ENCODE results near the gene ZNF423. TPM values are rescaled to one million over a fixed set of nuclear protein-coding genes. Genes with fewer than 3 reads are reported as not detected.

Gene ZNF423
- total RNA-seq, 2 donors from 2014 or later = 4.7 to 7.3 TPM

- intact Hi-C loops (cut with DNase I) = no loop called here
- H3K27ac ChIP-seq = no peak overlapping the region
- TF ChIP-seq, protein P1, sequence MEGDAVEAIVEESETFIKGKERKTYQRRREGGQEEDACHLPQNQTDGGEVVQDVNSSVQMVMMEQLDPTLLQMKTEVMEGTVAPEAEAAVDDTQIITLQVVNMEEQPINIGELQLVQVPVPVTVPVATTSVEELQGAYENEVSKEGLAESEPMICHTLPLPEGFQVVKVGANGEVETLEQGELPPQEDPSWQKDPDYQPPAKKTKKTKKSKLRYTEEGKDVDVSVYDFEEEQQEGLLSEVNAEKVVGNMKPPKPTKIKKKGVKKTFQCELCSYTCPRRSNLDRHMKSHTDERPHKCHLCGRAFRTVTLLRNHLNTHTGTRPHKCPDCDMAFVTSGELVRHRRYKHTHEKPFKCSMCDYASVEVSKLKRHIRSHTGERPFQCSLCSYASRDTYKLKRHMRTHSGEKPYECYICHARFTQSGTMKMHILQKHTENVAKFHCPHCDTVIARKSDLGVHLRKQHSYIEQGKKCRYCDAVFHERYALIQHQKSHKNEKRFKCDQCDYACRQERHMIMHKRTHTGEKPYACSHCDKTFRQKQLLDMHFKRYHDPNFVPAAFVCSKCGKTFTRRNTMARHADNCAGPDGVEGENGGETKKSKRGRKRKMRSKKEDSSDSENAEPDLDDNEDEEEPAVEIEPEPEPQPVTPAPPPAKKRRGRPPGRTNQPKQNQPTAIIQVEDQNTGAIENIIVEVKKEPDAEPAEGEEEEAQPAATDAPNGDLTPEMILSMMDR (IDR thresholded peaks at IDR 0.05) = no peak
- no peak for DNase-seq
- no peak overlapping the region for H3K4me3 ChIP-seq
- no peak overlapping the region for H3K9ac ChIP-seq (ENCODE audit: low read depth in 2 of 2, low read length in 2 of 2)
- H3K27me3 ChIP-seq = no peaks in the 10 kb centered on the region
- no peaks in the 10 kb centered on the region for H3K4me1 ChIP-seq
- H3K9me3 ChIP-seq = no peaks in the 10 kb centered on the region
- no peaks in the 10 kb centered on the region for H3K36me3 ChIP-seq
These were observed 156.1 kb downstream of the ZNF423 start for GRCh38 chr16:49699841-49700175.

GRCh38 chr16:49698931-49699840 lies 156.7 kb downstream of the ZNF423 start:
- Histone ChIP-seq H3K36me3 (no peaks in the 10 kb centered on the region), H3K27ac (no peak overlapping the region), H3K4me1 (no peaks in the 10 kb centered on the region), H3K9ac (ENCODE audit: low read depth in 2 of 2, low read length in 2 of 2) (no peak overlapping the region), H3K9me3 (no peaks in the 10 kb centered on the region), H3K27me3 (no peaks in the 10 kb centered on the region), H3K4me3 (no peak overlapping the region)
- no peak for DNase-seq
- intact Hi-C loops (cut with DNase I) = no loop called here
- TF ChIP-seq, protein P1 (IDR thresholded peaks at IDR 0.05) = no peak

DNA sequence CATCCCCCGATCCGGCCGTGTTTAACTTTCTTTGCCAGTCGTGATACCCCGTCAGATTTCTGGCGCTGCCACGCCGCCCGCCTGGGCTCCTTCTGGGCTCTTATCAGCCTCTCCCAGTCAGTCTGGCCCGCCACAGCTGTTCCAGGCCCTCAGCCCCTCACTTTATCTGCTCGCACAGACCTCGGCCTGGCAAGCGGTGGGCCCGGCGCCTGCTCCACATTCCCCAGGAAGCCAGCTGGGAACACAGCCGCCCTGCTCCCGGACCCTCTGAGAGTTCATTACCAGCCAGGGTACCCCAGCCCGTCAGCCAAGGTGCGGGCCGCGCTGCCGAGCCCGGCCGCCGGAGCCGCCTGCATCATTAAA lies 157.5 kb downstream of the ZNF423 start:
- DNase-seq = no peak

DNA sequence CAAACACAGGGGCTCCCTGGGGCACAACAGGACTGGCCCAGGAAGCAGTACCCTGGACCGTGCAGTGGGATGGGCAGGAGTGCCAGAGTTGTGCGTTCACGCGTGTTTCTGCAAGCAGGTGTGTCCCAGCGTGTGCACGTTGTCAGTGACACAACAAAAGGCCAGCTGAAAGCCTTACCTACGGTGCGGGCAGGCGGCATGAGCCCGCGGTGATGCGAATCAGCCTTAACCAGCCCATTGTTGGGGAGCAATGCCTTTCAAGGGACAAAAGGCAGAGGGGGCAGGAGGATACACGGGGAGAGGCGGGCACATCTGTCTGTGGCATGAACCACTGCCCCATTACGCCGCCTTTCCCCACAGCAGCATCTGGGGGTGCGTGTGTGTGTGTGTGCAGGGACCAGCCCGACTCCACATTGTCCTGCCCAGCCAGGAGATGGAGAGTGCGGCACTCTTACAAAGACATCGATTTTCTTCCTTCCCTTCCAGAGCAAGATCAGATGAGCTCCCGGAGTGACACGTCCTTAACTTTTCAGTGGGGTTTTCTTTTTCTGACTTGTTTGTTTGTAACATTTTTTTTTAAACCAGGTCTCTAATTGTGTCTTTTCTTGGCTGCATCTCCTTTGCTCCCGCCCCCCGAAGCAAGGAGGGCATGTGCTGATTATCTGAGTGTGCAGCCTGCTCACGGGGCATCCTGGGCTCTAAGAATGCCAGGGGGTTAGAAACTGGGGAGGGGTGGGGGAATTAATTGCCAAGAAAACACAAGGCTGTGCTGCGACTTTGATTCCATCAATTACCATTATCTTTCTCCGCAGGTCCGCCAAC lies 158.1 kb downstream of the ZNF423 start:
- Histone ChIP-seq H3K9ac (ENCODE audit: low read depth in 2 of 2, low read length in 2 of 2) (no peak overlapping the region), H3K4me1 (no peaks in the 10 kb centered on the region), H3K27me3 (no peaks in the 10 kb centered on the region), H3K4me3 (no peak overlapping the region), H3K9me3 (no peaks in the 10 kb centered on the region), H3K27ac (no peak overlapping the region), H3K36me3 (no peaks in the 10 kb centered on the region)
- no peak for DNase-seq
- intact Hi-C loops (cut with DNase I) = no loop called here
- TF ChIP-seq, protein P1 (IDR thresholded peaks at IDR 0.05) = no peak

More for the DNA sequence above, 157.5 kb downstream of the ZNF423 start:
- Histone ChIP-seq H3K36me3 (no peaks in the 10 kb centered on the region), H3K4me3 (no peak overlapping the region), H3K9ac (ENCODE audit: low read depth in 2 of 2, low read length in 2 of 2) (no peak overlapping the region), H3K9me3 (no peaks in the 10 kb centered on the region), H3K27ac (no peak overlapping the region), H3K4me1 (no peaks in the 10 kb centered on the region), H3K27me3 (no peaks in the 10 kb centered on the region)
- intact Hi-C loops (cut with DNase I) = no loop called here
- TF ChIP-seq, protein P1 (IDR thresholded peaks at IDR 0.05) = no peak

- no peak overlapping the region for H3K27ac ChIP-seq
- no peak overlapping the region for H3K9ac ChIP-seq (ENCODE audit: low read depth in 2 of 2, low read length in 2 of 2)
- H3K36me3 ChIP-seq = no peaks in the 10 kb centered on the region
- H3K4me3 ChIP-seq = no peak overlapping the region
- no peaks in the 10 kb centered on the region for H3K27me3 ChIP-seq
- no peak for DNase-seq
- intact Hi-C loops (cut with DNase I) = no loop called here
- TF ChIP-seq, protein P1 (IDR thresholded peaks at IDR 0.05) = no peak
- no peaks in the 10 kb centered on the region for H3K9me3 ChIP-seq
- H3K4me1 ChIP-seq = no peaks in the 10 kb centered on the region
These were observed 159.4 kb downstream of the ZNF423 start for GRCh38 chr16:49696414-49697101.
